ENCODE measurements around the gene CYFIP1.

DNA sequence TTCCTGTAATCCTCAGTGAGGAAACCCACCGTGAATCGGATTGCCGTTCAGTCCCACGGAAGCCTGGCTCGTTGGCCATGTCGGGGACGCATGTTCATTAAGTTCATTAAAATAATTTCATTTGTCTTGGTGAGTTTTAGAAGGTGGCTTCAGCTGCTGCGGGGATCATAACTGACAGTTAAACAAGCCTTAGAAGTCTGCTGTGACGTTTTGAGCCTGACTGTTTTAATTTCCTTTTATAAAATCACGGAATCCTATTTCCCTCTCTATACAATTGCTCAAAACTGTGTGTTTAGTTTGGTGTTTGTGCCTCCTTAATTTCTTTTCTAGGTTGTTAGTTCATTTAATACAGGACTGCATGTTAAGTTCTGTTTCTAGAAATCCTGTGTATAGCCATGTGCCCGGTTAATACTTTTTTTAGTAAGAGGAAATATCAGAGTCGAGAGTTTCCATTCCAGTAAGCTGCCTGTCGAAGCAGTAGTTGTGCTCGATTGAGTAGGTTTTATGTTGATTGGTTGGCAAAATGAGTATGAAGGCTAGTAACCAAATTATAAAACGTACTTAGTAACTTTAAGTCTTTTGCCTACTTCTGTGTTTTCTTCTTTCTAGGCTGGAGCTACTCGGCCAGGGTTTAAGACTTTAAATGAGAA lies 141.0 kb downstream of the CYFIP1 start:
- TF ChIP-seq, protein P1, sequence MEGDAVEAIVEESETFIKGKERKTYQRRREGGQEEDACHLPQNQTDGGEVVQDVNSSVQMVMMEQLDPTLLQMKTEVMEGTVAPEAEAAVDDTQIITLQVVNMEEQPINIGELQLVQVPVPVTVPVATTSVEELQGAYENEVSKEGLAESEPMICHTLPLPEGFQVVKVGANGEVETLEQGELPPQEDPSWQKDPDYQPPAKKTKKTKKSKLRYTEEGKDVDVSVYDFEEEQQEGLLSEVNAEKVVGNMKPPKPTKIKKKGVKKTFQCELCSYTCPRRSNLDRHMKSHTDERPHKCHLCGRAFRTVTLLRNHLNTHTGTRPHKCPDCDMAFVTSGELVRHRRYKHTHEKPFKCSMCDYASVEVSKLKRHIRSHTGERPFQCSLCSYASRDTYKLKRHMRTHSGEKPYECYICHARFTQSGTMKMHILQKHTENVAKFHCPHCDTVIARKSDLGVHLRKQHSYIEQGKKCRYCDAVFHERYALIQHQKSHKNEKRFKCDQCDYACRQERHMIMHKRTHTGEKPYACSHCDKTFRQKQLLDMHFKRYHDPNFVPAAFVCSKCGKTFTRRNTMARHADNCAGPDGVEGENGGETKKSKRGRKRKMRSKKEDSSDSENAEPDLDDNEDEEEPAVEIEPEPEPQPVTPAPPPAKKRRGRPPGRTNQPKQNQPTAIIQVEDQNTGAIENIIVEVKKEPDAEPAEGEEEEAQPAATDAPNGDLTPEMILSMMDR (IDR thresholded peaks at IDR 0.05 in 2 of 3, conservative IDR thresholded peaks at IDR 0.05 in 1 of 3; ENCODE audit: borderline replicate concordance in 1 of 3, insufficient read depth in 1 of 3, low read depth in 2 of 3, low read length in 2 of 3) = no peak
- TF ChIP-seq, protein P2, sequence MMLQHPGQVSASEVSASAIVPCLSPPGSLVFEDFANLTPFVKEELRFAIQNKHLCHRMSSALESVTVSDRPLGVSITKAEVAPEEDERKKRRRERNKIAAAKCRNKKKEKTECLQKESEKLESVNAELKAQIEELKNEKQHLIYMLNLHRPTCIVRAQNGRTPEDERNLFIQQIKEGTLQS (IDR thresholded peaks at IDR 0.05) = no peak
- TF ChIP-seq EZH2 (IDR thresholded peaks at IDR 0.05) (no peak), TCF7L2 (IDR thresholded peaks at IDR 0.05; ENCODE audit: borderline replicate concordance, extremely low read depth, insufficient read depth, insufficient read length) (no peak), ZNF274 (IDR thresholded peaks at IDR 0.05; ENCODE audit: low read depth, low read length) (no peak), EZH2phosphoT487 (IDR thresholded peaks at IDR 0.05; ENCODE audit: borderline replicate concordance) (no peak), CBX3 (IDR thresholded peaks at IDR 0.05; ENCODE audit: low read depth) (no peak), POLR2A (IDR thresholded peaks at IDR 0.05; ENCODE audit: borderline replicate concordance, extremely low read depth, insufficient read depth, insufficient read length) (no peak), POLR2AphosphoS5 (IDR thresholded peaks at IDR 0.05; ENCODE audit: low read depth, low read length) (no peak), SIN3A (IDR thresholded peaks at IDR 0.05; ENCODE audit: low read depth) (no peak)
- TF ChIP-seq, protein P3, sequence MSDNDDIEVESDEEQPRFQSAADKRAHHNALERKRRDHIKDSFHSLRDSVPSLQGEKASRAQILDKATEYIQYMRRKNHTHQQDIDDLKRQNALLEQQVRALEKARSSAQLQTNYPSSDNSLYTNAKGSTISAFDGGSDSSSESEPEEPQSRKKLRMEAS (IDR thresholded peaks at IDR 0.05) = no peak
- TF ChIP-seq, protein P4, sequence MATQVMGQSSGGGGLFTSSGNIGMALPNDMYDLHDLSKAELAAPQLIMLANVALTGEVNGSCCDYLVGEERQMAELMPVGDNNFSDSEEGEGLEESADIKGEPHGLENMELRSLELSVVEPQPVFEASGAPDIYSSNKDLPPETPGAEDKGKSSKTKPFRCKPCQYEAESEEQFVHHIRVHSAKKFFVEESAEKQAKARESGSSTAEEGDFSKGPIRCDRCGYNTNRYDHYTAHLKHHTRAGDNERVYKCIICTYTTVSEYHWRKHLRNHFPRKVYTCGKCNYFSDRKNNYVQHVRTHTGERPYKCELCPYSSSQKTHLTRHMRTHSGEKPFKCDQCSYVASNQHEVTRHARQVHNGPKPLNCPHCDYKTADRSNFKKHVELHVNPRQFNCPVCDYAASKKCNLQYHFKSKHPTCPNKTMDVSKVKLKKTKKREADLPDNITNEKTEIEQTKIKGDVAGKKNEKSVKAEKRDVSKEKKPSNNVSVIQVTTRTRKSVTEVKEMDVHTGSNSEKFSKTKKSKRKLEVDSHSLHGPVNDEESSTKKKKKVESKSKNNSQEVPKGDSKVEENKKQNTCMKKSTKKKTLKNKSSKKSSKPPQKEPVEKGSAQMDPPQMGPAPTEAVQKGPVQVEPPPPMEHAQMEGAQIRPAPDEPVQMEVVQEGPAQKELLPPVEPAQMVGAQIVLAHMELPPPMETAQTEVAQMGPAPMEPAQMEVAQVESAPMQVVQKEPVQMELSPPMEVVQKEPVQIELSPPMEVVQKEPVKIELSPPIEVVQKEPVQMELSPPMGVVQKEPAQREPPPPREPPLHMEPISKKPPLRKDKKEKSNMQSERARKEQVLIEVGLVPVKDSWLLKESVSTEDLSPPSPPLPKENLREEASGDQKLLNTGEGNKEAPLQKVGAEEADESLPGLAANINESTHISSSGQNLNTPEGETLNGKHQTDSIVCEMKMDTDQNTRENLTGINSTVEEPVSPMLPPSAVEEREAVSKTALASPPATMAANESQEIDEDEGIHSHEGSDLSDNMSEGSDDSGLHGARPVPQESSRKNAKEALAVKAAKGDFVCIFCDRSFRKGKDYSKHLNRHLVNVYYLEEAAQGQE (IDR thresholded peaks at IDR 0.05; ENCODE audit: low read depth) = no peak
- TF ChIP-seq, protein P5, sequence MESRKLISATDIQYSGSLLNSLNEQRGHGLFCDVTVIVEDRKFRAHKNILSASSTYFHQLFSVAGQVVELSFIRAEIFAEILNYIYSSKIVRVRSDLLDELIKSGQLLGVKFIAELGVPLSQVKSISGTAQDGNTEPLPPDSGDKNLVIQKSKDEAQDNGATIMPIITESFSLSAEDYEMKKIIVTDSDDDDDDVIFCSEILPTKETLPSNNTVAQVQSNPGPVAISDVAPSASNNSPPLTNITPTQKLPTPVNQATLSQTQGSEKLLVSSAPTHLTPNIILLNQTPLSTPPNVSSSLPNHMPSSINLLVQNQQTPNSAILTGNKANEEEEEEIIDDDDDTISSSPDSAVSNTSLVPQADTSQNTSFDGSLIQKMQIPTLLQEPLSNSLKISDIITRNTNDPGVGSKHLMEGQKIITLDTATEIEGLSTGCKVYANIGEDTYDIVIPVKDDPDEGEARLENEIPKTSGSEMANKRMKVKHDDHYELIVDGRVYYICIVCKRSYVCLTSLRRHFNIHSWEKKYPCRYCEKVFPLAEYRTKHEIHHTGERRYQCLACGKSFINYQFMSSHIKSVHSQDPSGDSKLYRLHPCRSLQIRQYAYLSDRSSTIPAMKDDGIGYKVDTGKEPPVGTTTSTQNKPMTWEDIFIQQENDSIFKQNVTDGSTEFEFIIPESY (IDR thresholded peaks at IDR 0.05; ENCODE audit: extremely low read depth, insufficient replicate concordance, low read length) = no peak

Data from HCT116 (cell line).